Measurements from ENCODE around the gene LYPD6B. TPM values are rescaled to one million over a fixed set of nuclear protein-coding genes. Genes with fewer than 3 reads are reported as not detected.

The LYPD6B gene
- 0.21 and 0.26 TPM in 2 replicates for polyA plus RNA-seq (2011; rRNA removed)
- polyA minus RNA-seq (2011; rRNA and poly(A)+ RNA removed), result 0.22 TPM in 1 of 2 replicates, not detected in the other

- TF ChIP-seq CTCF (IDR thresholded peaks at IDR 0.05; ENCODE audit: low read depth, low read length), result no peak
- Histone ChIP-seq H3K4me3 (ENCODE audit: low read depth, low read length) (peak within 1 kb of the TSS; percentile 34), H3K27me3 (ENCODE audit: control insufficient read depth, insufficient read depth, low read length) (peaks cover 26% of the 10 kb centered on the region), H3K9me3 (ENCODE audit: control insufficient read depth, insufficient read depth, low read length) (no peaks in the 10 kb centered on the region), H3K27ac (ENCODE audit: low read depth, low read length) (no peak within 1 kb of the TSS)
- ChIA-PET CTCF (interaction anchor here (0.9 to 1.2 kb wide), 4 partner anchors 22 to 523 kb away, joined by 3 to 6 read pairs (median 4); no protein-coding TSS in a partner anchor), POLR2A (interaction anchor here (0.6 kb wide), 1 partner anchor 312 kb away, joined by 6 read pairs; no protein-coding TSS in a partner anchor)
- DNase-seq (ENCODE audit: low read depth, low spot score), result no peak
Observed at GRCh38 chr2:149038442-149039212, at the start of gene LYPD6B. Gene LYPD6B (plus strand): TSS chr2:149038699. CDS start chr2:149130949, 92,250 bp downstream.

GRCh38 chr2:148989882-148990493 lies 48.5 kb upstream of the LYPD6B start:
- ChIA-PET CTCF (interaction anchor here (0.6 to 1.7 kb wide), 21 partner anchors 17 to 1060 kb away, joined by 3 to 14 read pairs (median 3); no protein-coding TSS in a partner anchor), POLR2A (no interaction called here)
- H3K27ac ChIP-seq (ENCODE audit: low read depth, low read length), result no peak overlapping the region
- no peaks in the 10 kb centered on the region for H3K9me3 ChIP-seq (ENCODE audit: control insufficient read depth, insufficient read depth, low read length)
- no peak overlapping the region for H3K4me3 ChIP-seq (ENCODE audit: low read depth, low read length)
- peak; percentile 44 for DNase-seq (ENCODE audit: low read depth, low spot score)
- peaks cover 5% of the 10 kb centered on the region for H3K27me3 ChIP-seq (ENCODE audit: control insufficient read depth, insufficient read depth, low read length)
- peak; percentile 75 for TF ChIP-seq CTCF (IDR thresholded peaks at IDR 0.05; ENCODE audit: low read depth, low read length)

- Histone ChIP-seq H3K27ac (ENCODE audit: low read depth, low read length) (no peak overlapping the region), H3K4me3 (ENCODE audit: low read depth, low read length) (no peak overlapping the region), H3K27me3 (ENCODE audit: control insufficient read depth, insufficient read depth, low read length) (peaks cover 5% of the 10 kb centered on the region), H3K9me3 (ENCODE audit: control insufficient read depth, insufficient read depth, low read length) (no peaks in the 10 kb centered on the region)
- ChIA-PET CTCF (interaction anchor here (1.1 to 1.7 kb wide), 5 partner anchors 350 to 1053 kb away, joined by 3 to 6 read pairs (median 4); no protein-coding TSS in a partner anchor), POLR2A (no interaction called here)
- TF ChIP-seq CTCF (IDR thresholded peaks at IDR 0.05; ENCODE audit: low read depth, low read length), result no peak
- no peak for DNase-seq (ENCODE audit: low read depth, low spot score)
Observed at GRCh38 chr2:148990968-148991367, 47.5 kb upstream of the LYPD6B start.

GRCh38 chr2:148992448-148992847 lies 46.1 kb upstream of the LYPD6B start:
- Histone ChIP-seq H3K4me3 (ENCODE audit: low read depth, low read length) (no peak overlapping the region), H3K9me3 (ENCODE audit: control insufficient read depth, insufficient read depth, low read length) (no peaks in the 10 kb centered on the region), H3K27ac (ENCODE audit: low read depth, low read length) (no peak overlapping the region), H3K27me3 (ENCODE audit: control insufficient read depth, insufficient read depth, low read length) (peaks cover 5% of the 10 kb centered on the region)
- ChIA-PET CTCF (interaction anchor here (0.6 to 1.4 kb wide), 2 partner anchors 354 to 1055 kb away, joined by 4 read pairs; no protein-coding TSS in a partner anchor), POLR2A (no interaction called here)
- no peak for DNase-seq (ENCODE audit: low read depth, low spot score)
- no peak for TF ChIP-seq CTCF (IDR thresholded peaks at IDR 0.05; ENCODE audit: low read depth, low read length)

Data from AG04450 (cell line).